ENCODE results near the gene CBX4. TPM values are rescaled to one million over a fixed set of nuclear protein-coding genes. Genes with fewer than 3 reads are reported as not detected.

CBX4 gene
- total and polyA plus RNA-seq, 4 experiments from 2014 or later: 1.2 to 65.7 (median 37.2) TPM

- peak overlapping the region; percentile 63 to 78 (median 70) for H3K4me3 Mint-ChIP-seq
- intact Hi-C loops (cut with micrococcal nuclease): loop anchor here (5.0 to 10.0 kb wide), 2 partner anchors 68 to 180 kb away; no protein-coding TSS in a partner anchor
- H3K27ac Mint-ChIP-seq: peak overlapping the region in 3 of 7 donors; percentile 48 to 85 (median 78)
- H3K27me3 Mint-ChIP-seq: peaks cover 42 to 50% of the 10 kb centered on the region in 2 donors
- H3K9me3 ChIP-seq (ENCODE audit: control insufficient read depth in 1 of 2, low read length in 2 of 2): no peaks in the 10 kb centered on the region
- H3K4me3 ChIP-seq (ENCODE audit: low read length in 2 of 2): no peak overlapping the region
- POLR2A ChIA-PET (ENCODE audit: partially characterized antibody): interaction anchor here (0.7 to 32.1 kb wide), 6 partner anchors 9 to 66 kb away, joined by 3 to 503 read pairs (median 4); partner anchors contain the start of genes CBX4 and CBX8
- H3K36me3 Mint-ChIP-seq: no peaks in the 10 kb centered on the region
- H3K27ac ChIP-seq (ENCODE audit: low read depth, low read length): no peak overlapping the region
- peaks cover 46% of the 10 kb centered on the region for H3K4me1 ChIP-seq (ENCODE audit: insufficient read depth, low read length)
- peaks cover 14 to 44% (median 24%) of the 10 kb centered on the region in 4 donors for H3K4me1 Mint-ChIP-seq
- H3K27me3 ChIP-seq (ENCODE audit: insufficient read depth, low read length): peaks cover 53% of the 10 kb centered on the region
- H3K36me3 ChIP-seq (ENCODE audit: insufficient read depth, low read length): no peaks in the 10 kb centered on the region
- CTCF ChIA-PET (ENCODE audit: partially characterized antibody): interaction anchor here (1.2 to 1.9 kb wide), 4 partner anchors 16 to 184 kb away, joined by 3 to 6 read pairs (median 4); partner anchors contain the start of gene CBX8
- peaks cover 0 to 7% (median 0%) of the 10 kb centered on the region in 8 donors for H3K9me3 Mint-ChIP-seq
- peak in 1 of 5 donors; percentile 46 for DNase-seq
Observed at GRCh38 chr17:79812353-79813258, 26.6 kb downstream of the CBX4 start.

- intact Hi-C loops (cut with micrococcal nuclease): loop anchor here (2.0 to 10.0 kb wide), 3 partner anchors 27 to 180 kb away; partner anchors contain the start of gene CBX4
- CTCF ChIA-PET (ENCODE audit: partially characterized antibody): interaction anchor here (1.0 to 2.0 kb wide), 7 partner anchors 15 to 185 kb away, joined by 3 to 6 read pairs (median 5); partner anchors contain the start of gene CBX8
Observed at GRCh38 chr17:79811868-79812352, 27.3 kb downstream of the CBX4 start.

GRCh38 chr17:79811011-79811867, 28.0 kb downstream of the CBX4 start:
- Histone ChIP-seq H3K4me1 (ENCODE audit: insufficient read depth, low read length) (peaks cover 46% of the 10 kb centered on the region), H3K27me3 (ENCODE audit: insufficient read depth, low read length) (peaks cover 64% of the 10 kb centered on the region), H3K36me3 (ENCODE audit: insufficient read depth, low read length) (no peaks in the 10 kb centered on the region), H3K27ac (ENCODE audit: low read depth, low read length) (no peak overlapping the region), H3K9me3 (ENCODE audit: control insufficient read depth in 1 of 2, low read length in 2 of 2) (no peaks in the 10 kb centered on the region), H3K4me3 (ENCODE audit: low read length in 2 of 2) (peak overlapping the region in 1 of 2 donors; percentile 3)
- H3K4me1 Mint-ChIP-seq: peaks cover 14 to 42% (median 24%) of the 10 kb centered on the region in 4 donors
- ChIA-PET CTCF (ENCODE audit: partially characterized antibody) (interaction anchor here (1.0 to 2.0 kb wide), 8 partner anchors 15 to 186 kb away, joined by 3 to 6 read pairs (median 5); partner anchors contain the start of gene CBX8), POLR2A (ENCODE audit: partially characterized antibody) (interaction anchor here (1.3 to 32.1 kb wide), 4 partner anchors 10 to 65 kb away, joined by 3 to 503 read pairs (median 42); partner anchors contain the start of genes CBX4 and CBX8)
- peak in 1 of 5 donors; percentile 50 for DNase-seq
- peaks cover 47 to 54% of the 10 kb centered on the region in 2 donors for H3K27me3 Mint-ChIP-seq
- intact Hi-C loops (cut with micrococcal nuclease): loop anchor here (2.0 to 10.0 kb wide), 3 partner anchors 28 to 181 kb away; partner anchors contain the start of gene CBX4
- peak overlapping the region in 4 of 7 donors; percentile 72 to 88 (median 82) for H3K27ac Mint-ChIP-seq
- H3K36me3 Mint-ChIP-seq: no peaks in the 10 kb centered on the region
- H3K4me3 Mint-ChIP-seq: peak overlapping the region in 7 of 8 donors; percentile 27 to 77 (median 63)
- H3K9me3 Mint-ChIP-seq: peaks cover 0 to 7% (median 0%) of the 10 kb centered on the region in 8 donors

More at GRCh38 chr17:79811868-79812352, 27.3 kb downstream of the CBX4 start:
- Mint-ChIP-seq H3K27me3 (peaks cover 46 to 54% of the 10 kb centered on the region in 2 donors), H3K36me3 (no peaks in the 10 kb centered on the region), H3K4me3 (peak overlapping the region; percentile 31 to 75 (median 64)), H3K4me1 (peaks cover 14 to 44% (median 24%) of the 10 kb centered on the region in 4 donors), H3K9me3 (peaks cover 0 to 7% (median 0%) of the 10 kb centered on the region in 8 donors), H3K27ac (peak overlapping the region in 4 of 7 donors; percentile 48 to 85 (median 70))
- DNase-seq: no peak
- POLR2A ChIA-PET (ENCODE audit: partially characterized antibody): interaction anchor here (0.7 to 32.1 kb wide), 7 partner anchors 10 to 66 kb away, joined by 3 to 503 read pairs (median 5); partner anchors contain the start of genes CBX4 and CBX8
- H3K4me1 ChIP-seq (ENCODE audit: insufficient read depth, low read length): peaks cover 46% of the 10 kb centered on the region
- H3K4me3 ChIP-seq (ENCODE audit: low read length in 2 of 2): no peak overlapping the region
- no peaks in the 10 kb centered on the region for H3K9me3 ChIP-seq (ENCODE audit: control insufficient read depth in 1 of 2, low read length in 2 of 2)
- H3K27ac ChIP-seq (ENCODE audit: low read depth, low read length): no peak overlapping the region
- H3K36me3 ChIP-seq (ENCODE audit: insufficient read depth, low read length): no peaks in the 10 kb centered on the region
- peaks cover 60% of the 10 kb centered on the region for H3K27me3 ChIP-seq (ENCODE audit: insufficient read depth, low read length)

GRCh38 chr17:79810130-79811010, 28.9 kb downstream of the CBX4 start:
- intact Hi-C loops (cut with micrococcal nuclease): loop anchor here (1.0 to 10.0 kb wide), 4 partner anchors 13 to 182 kb away; partner anchors contain the start of genes CBX4 and CBX8
- H3K9me3 ChIP-seq (ENCODE audit: control insufficient read depth in 1 of 2, low read length in 2 of 2): no peaks in the 10 kb centered on the region
- H3K27ac ChIP-seq (ENCODE audit: low read depth, low read length): no peak overlapping the region
- peak overlapping the region in 6 of 8 donors; percentile 27 to 77 (median 51) for H3K4me3 Mint-ChIP-seq
- H3K27ac Mint-ChIP-seq: peak overlapping the region in 4 of 7 donors; percentile 51 to 88 (median 78)
- H3K9me3 Mint-ChIP-seq: peaks cover 0 to 10% (median 0%) of the 10 kb centered on the region in 8 donors
- peak; percentile 68 to 84 (median 75) for DNase-seq
- H3K4me1 Mint-ChIP-seq: peaks cover 14 to 44% (median 25%) of the 10 kb centered on the region in 4 donors
- ChIA-PET POLR2A (ENCODE audit: partially characterized antibody) (interaction anchor here (1.8 to 32.1 kb wide), 3 partner anchors 11 to 27 kb away, joined by 5 to 503 read pairs (median 79); partner anchors contain the start of genes CBX4 and CBX8), CTCF (ENCODE audit: partially characterized antibody) (interaction anchor here (1.0 to 2.0 kb wide), 6 partner anchors 16 to 182 kb away, joined by 3 to 6 read pairs (median 5); no protein-coding TSS in a partner anchor)
- H3K4me3 ChIP-seq (ENCODE audit: low read length in 2 of 2): peak overlapping the region in 1 of 2 donors; percentile 35
- peaks cover 69% of the 10 kb centered on the region for H3K27me3 ChIP-seq (ENCODE audit: insufficient read depth, low read length)
- no peaks in the 10 kb centered on the region for H3K36me3 ChIP-seq (ENCODE audit: insufficient read depth, low read length)
- peaks cover 50 to 56% of the 10 kb centered on the region in 2 donors for H3K27me3 Mint-ChIP-seq
- H3K4me1 ChIP-seq (ENCODE audit: insufficient read depth, low read length): peaks cover 47% of the 10 kb centered on the region
- H3K36me3 Mint-ChIP-seq: peaks cover 0 to 5% of the 10 kb centered on the region in 2 donors

GRCh38 chr17:79809530-79810129, 29.6 kb downstream of the CBX4 start:
- DNase-seq: no peak
- Mint-ChIP-seq H3K9me3 (peaks cover 0 to 16% (median under 1%) of the 10 kb centered on the region in 8 donors), H3K4me1 (peaks cover 15 to 50% (median 29%) of the 10 kb centered on the region in 4 donors), H3K4me3 (peak overlapping the region in 1 of 8 donors; percentile 36), H3K36me3 (peaks cover 0 to 5% of the 10 kb centered on the region in 2 donors), H3K27me3 (peaks cover 57 to 64% of the 10 kb centered on the region in 2 donors), H3K27ac (peak overlapping the region in 1 of 7 donors; percentile 84)
- POLR2A ChIA-PET (ENCODE audit: partially characterized antibody): interaction anchor here (10.4 to 32.1 kb wide), 2 partner anchors 11 to 28 kb away, joined by 79 to 503 read pairs; partner anchors contain the start of genes CBX4 and CBX8
- peaks cover 75% of the 10 kb centered on the region for H3K27me3 ChIP-seq (ENCODE audit: insufficient read depth, low read length)
- H3K4me3 ChIP-seq (ENCODE audit: low read length in 2 of 2): no peak overlapping the region
- H3K27ac ChIP-seq (ENCODE audit: low read depth, low read length): no peak overlapping the region
- peaks cover 47% of the 10 kb centered on the region for H3K4me1 ChIP-seq (ENCODE audit: insufficient read depth, low read length)
- no peaks in the 10 kb centered on the region for H3K9me3 ChIP-seq (ENCODE audit: control insufficient read depth in 1 of 2, low read length in 2 of 2)
- intact Hi-C loops (cut with micrococcal nuclease): loop anchor here (1.0 to 10.0 kb wide), 4 partner anchors 12 to 183 kb away; partner anchors contain the start of genes CBX4 and CBX8
- H3K36me3 ChIP-seq (ENCODE audit: insufficient read depth, low read length): no peaks in the 10 kb centered on the region
- CTCF ChIA-PET (ENCODE audit: partially characterized antibody): interaction anchor here (1.0 to 1.5 kb wide), 2 partner anchors 25 to 158 kb away, joined by 3 read pairs; no protein-coding TSS in a partner anchor
